Neutrophil (primary cell): Measurements from ENCODE around the gene NPEPL1.

Experiments
- H3K27ac ChIP-seq: fragments of 200-600 bp; sonication (generic); 2 replicates; pipeline ENCODE4 v1.5.1; 2016; ENCODE audit warnings: mild to moderate bottlenecking, moderate library complexity
- H3K27me3 ChIP-seq: fragments of 200-600 bp; sonication (generic); 2 replicates; pipeline ENCODE4 v1.6.0; 2016; ENCODE audit warnings: mild to moderate bottlenecking
- H3K36me3 ChIP-seq: fragments of 200-600 bp; sonication (generic); 2 replicates; pipeline ENCODE4 v1.5.1; 2017
- H3K4me1 ChIP-seq, 2 experiments: fragments of 200-600 bp in 1 of 2; sonication (generic) in 1 of 2; 1 replicate in 1 of 2; 2 replicates in 1 of 2; pipeline versions ENCODE4 v1.5.1 to v1.6.1; 2013 to 2016; ENCODE audit warnings: low read depth in 1 of 2, low read length in 1 of 2, mild to moderate bottlenecking in 1 of 2, moderate library complexity in 1 of 2; ENCODE audit not compliant: control insufficient read depth in 1 of 2, insufficient read depth in 1 of 2
- H3K4me3 ChIP-seq, 2 experiments: fragments of 200-600 bp in 1 of 2; sonication (generic) in 1 of 2; 1 replicate in 1 of 2; 2 replicates in 1 of 2; pipeline ENCODE4 v1.5.1; 2013 to 2016; ENCODE audit warnings: low read depth in 1 of 2, low read length in 1 of 2, mild to moderate bottlenecking in 1 of 2, moderate library complexity in 1 of 2
- H3K9me3 ChIP-seq: fragments of 200-600 bp; sonication (generic); 2 replicates; pipeline ENCODE4 v1.5.1; 2016
- CTCF ChIP-seq: fragments of 200-600 bp; sonication (generic); IDR thresholded peaks from 2 replicates; pipeline ENCODE4 v1.5.1; 2016; ENCODE audit warnings: antibody characterized with exemption

NPEPL1 gene

GRCh38 chr20:58665606-58666005, 27.0 kb upstream of the NPEPL1 start:
- H3K4me1 ChIP-seq, result no peaks in the 10 kb centered on the region
- no peaks in the 10 kb centered on the region for H3K9me3 ChIP-seq
- no peaks in the 10 kb centered on the region for H3K27me3 ChIP-seq
- no peak for TF ChIP-seq CTCF
- H3K36me3 ChIP-seq, result peaks cover 61% of the 10 kb centered on the region
- H3K27ac ChIP-seq, result no peak overlapping the region
- H3K4me3 ChIP-seq, result no peak overlapping the region

GRCh38 chr20:58666702-58667101, 25.9 kb upstream of the NPEPL1 start:
- H3K27ac ChIP-seq, result no peak overlapping the region
- no peaks in the 10 kb centered on the region for H3K9me3 ChIP-seq
- H3K27me3 ChIP-seq, result no peaks in the 10 kb centered on the region
- no peak overlapping the region for H3K4me3 ChIP-seq
- no peak for TF ChIP-seq CTCF
- no peaks in the 10 kb centered on the region for H3K4me1 ChIP-seq
- peaks cover 61% of the 10 kb centered on the region for H3K36me3 ChIP-seq

GRCh38 chr20:58667975-58668374, 24.6 kb upstream of the NPEPL1 start:
- Histone ChIP-seq H3K9me3 (no peaks in the 10 kb centered on the region), H3K4me3 (no peak overlapping the region), H3K36me3 (peaks cover 70% of the 10 kb centered on the region)

GRCh38 chr20:58668901-58669286, 23.7 kb upstream of the NPEPL1 start:
- TF ChIP-seq CTCF, result no peak

More at GRCh38 chr20:58667975-58668374, 24.6 kb upstream of the NPEPL1 start:
- Histone ChIP-seq H3K27me3 (no peaks in the 10 kb centered on the region), H3K27ac (no peak overlapping the region), H3K4me1 (no peaks in the 10 kb centered on the region)
- TF ChIP-seq CTCF, result no peak

GRCh38 chr20:58669287-58670006, 23.2 kb upstream of the NPEPL1 start:
- TF ChIP-seq CTCF, result no peak
- no peak overlapping the region for H3K27ac ChIP-seq
- H3K9me3 ChIP-seq, result no peaks in the 10 kb centered on the region
- H3K36me3 ChIP-seq, result peaks cover 81% of the 10 kb centered on the region
- no peak overlapping the region for H3K4me3 ChIP-seq
- H3K4me1 ChIP-seq, result no peaks in the 10 kb centered on the region
- no peaks in the 10 kb centered on the region for H3K27me3 ChIP-seq

More at GRCh38 chr20:58668901-58669286, 23.7 kb upstream of the NPEPL1 start:
- peaks cover 76% of the 10 kb centered on the region for H3K36me3 ChIP-seq
- H3K4me3 ChIP-seq, result no peak overlapping the region
- H3K27ac ChIP-seq, result no peak overlapping the region
- H3K27me3 ChIP-seq, result no peaks in the 10 kb centered on the region
- no peaks in the 10 kb centered on the region for H3K9me3 ChIP-seq
- no peaks in the 10 kb centered on the region for H3K4me1 ChIP-seq
